WTC11 (cell line): ENCODE measurements around the gene ZDHHC23. TPM values are rescaled to one million over a fixed set of nuclear protein-coding genes. Genes with fewer than 3 reads are reported as not detected.

Experiments used
- ATAC-seq: fragments of 200-7000 bp; cut with Tn5 transposase; 2 replicates; pipeline ENCODE4 v1.10.0; 2021; ENCODE audit warnings: mild to moderate bottlenecking, moderate library complexity
- CTCF ChIA-PET: fragments of 300-600 bp; sonication (Branson Sonifier 250); formaldehyde crosslinking; loops from one replicate; lab custom pipeline; 2021; ENCODE audit warnings: antibody characterized with exemption; lab: Charles Lee
- POLR2A ChIA-PET: fragments of 350-600 bp; sonication (Branson Sonifier 250); formaldehyde crosslinking; loops from one replicate; lab custom pipeline; 2021; ENCODE audit warnings: antibody characterized with exemption; lab: Charles Lee
- DNase-seq: peaks from one replicate; pipeline ENCODE4 v3.0.0; 2021; ENCODE audit warnings: low spot score
- H3K27ac Mint-ChIP-seq: 2 replicates; pipeline ENCODE4 v1.8.0; 2021; ENCODE audit warnings: mixed read lengths
- H3K27me3 Mint-ChIP-seq: 2 replicates; pipeline ENCODE4 v1.8.0; 2021; ENCODE audit warnings: low read depth, mild to moderate bottlenecking, moderate library complexity, mixed read lengths
- H3K36me3 Mint-ChIP-seq: 2 replicates; pipeline ENCODE4 v1.8.0; 2021; ENCODE audit warnings: mixed read lengths
- H3K4me1 Mint-ChIP-seq: 2 replicates; pipeline ENCODE4 v1.8.0; 2022; ENCODE audit warnings: mixed read lengths
- H3K4me3 Mint-ChIP-seq: 2 replicates; pipeline ENCODE4 v1.8.0; 2021; ENCODE audit warnings: mild to moderate bottlenecking, moderate library complexity, mixed read lengths
- H3K9me3 Mint-ChIP-seq: 2 replicates; pipeline ENCODE4 v1.8.0; 2021; ENCODE audit warnings: mixed read lengths
- ATF1 ChIP-seq: sonication (generic); formaldehyde crosslinking; IDR thresholded peaks from 2 replicates; pipeline ENCODE4 v1.8.1; 2023; ENCODE audit warnings: mild to moderate bottlenecking, moderate library complexity, missing genetic modification reagents
- FOXK1 ChIP-seq: sonication (generic); formaldehyde crosslinking; IDR thresholded peaks from 2 replicates; pipeline ENCODE4 v1.8.0; 2022; ENCODE audit warnings: mild to moderate bottlenecking, moderate library complexity, missing genetic modification reagents
- JAZF1 ChIP-seq: fragments of 250-450 bp; sonication (Bioruptor Pico); IDR thresholded peaks from 2 replicates; pipeline ENCODE4 v1.9.0; 2021; ENCODE audit warnings: moderate library complexity, mild to moderate bottlenecking, inconsistent platforms
- MXD4 ChIP-seq: fragments of 250-450 bp; sonication (Bioruptor Pico); IDR thresholded peaks from 2 replicates; pipeline ENCODE4 v1.8.0; 2021; ENCODE audit warnings: mild to moderate bottlenecking, moderate library complexity, borderline replicate concordance
- OVOL2 ChIP-seq: fragments of 250-450 bp; sonication (Bioruptor Pico); IDR thresholded peaks from 2 replicates; pipeline ENCODE4 v1.9.0; 2021; ENCODE audit warnings: mild to moderate bottlenecking, borderline replicate concordance
- RELA ChIP-seq: sonication (generic); formaldehyde crosslinking; IDR thresholded peaks from 2 replicates; pipeline ENCODE4 v1.8.1; 2022; ENCODE audit warnings: missing genetic modification reagents, mild to moderate bottlenecking, borderline replicate concordance
- ZBTB21 ChIP-seq: sonication (generic); formaldehyde crosslinking; IDR thresholded peaks from 2 replicates; pipeline ENCODE4 v1.8.1; 2023; ENCODE audit warnings: mild to moderate bottlenecking, missing genetic modification reagents, borderline replicate concordance
- ZNF423 ChIP-seq: fragments of 250-450 bp; sonication (Bioruptor Pico); IDR thresholded peaks from 2 replicates; pipeline ENCODE4 v2.1.2; 2022; ENCODE audit warnings: mild to moderate bottlenecking, moderate library complexity
- total RNA-seq: library from RNA; stranded (reverse); gene quantifications from 3 replicates; pipeline ENCODE4 v1.2.3, GENCODE V29; 2021
- TF ChIP-seq, protein P1 (sequence below): sonication (generic); formaldehyde crosslinking; IDR thresholded peaks from 2 replicates; pipeline ENCODE4 v1.8.1; 2023; ENCODE audit warnings: mild to moderate bottlenecking, missing genetic modification reagents, borderline replicate concordance
- TF ChIP-seq, protein P2 (sequence below): fragments of 200-600 bp; IDR thresholded peaks from 2 replicates; pipeline ENCODE4 v1.8.0; 2022; ENCODE audit warnings: antibody characterized with exemption
- TF ChIP-seq, protein P3 (sequence below): sonication (generic); formaldehyde crosslinking; IDR thresholded peaks from 2 replicates; pipeline ENCODE4 v1.8.1; 2022; ENCODE audit warnings: missing genetic modification reagents, borderline replicate concordance
- TF ChIP-seq, protein P4 (sequence below): sonication (generic); formaldehyde crosslinking; conservative IDR thresholded peaks from 2 replicates; pipeline ENCODE4 v1.8.1; 2023; ENCODE audit warnings: mild to moderate bottlenecking, low read depth, missing genetic modification reagents, moderate library complexity
- TF ChIP-seq, protein P5 (sequence below): sonication (generic); formaldehyde crosslinking; IDR thresholded peaks from 2 replicates; pipeline ENCODE4 v1.8.1; 2023; ENCODE audit warnings: mild to moderate bottlenecking, missing genetic modification reagents, moderate library complexity
- TF ChIP-seq, protein P6 (sequence below): sonication (generic); formaldehyde crosslinking; IDR thresholded peaks from 2 replicates; pipeline ENCODE4 v1.8.1; 2022; ENCODE audit warnings: mild to moderate bottlenecking, missing genetic modification reagents, moderate library complexity, borderline replicate concordance

ZDHHC23 gene
- total RNA-seq, 1 experiment from 2014 or later, result 19.2 TPM

DNA sequence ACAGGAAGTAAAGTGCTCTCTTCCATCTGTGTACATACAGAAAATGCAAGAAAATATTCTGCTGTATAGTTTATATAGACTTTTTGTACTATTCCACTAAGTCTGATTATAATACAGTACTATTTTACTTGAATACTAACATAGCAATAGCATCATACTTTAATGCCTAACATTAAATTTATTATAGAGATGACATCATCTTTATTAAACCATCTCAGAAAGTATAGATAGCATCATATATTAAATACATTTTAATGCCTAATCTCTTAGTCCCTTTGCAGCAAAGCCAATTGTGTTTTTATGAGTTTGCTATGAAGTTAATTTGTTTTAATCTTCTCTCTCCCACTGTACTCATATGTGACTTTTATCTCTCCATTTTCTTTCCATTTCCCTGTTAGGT lies 39.7 kb upstream of the ZDHHC23 start:
- POLR2A ChIA-PET, result no interaction called here
- Mint-ChIP-seq H3K4me1 (no peaks in the 10 kb centered on the region), H3K27me3 (no peaks in the 10 kb centered on the region; the same call in 1 of the 2 replicates), H3K36me3 (peaks cover 10% of the 10 kb centered on the region), H3K27ac (no peak overlapping the region), H3K4me3 (no peak overlapping the region)
- no peak for ATAC-seq
- no peak for TF ChIP-seq RELA (CRISPR knock-in tag)
- TF ChIP-seq, protein P1, sequence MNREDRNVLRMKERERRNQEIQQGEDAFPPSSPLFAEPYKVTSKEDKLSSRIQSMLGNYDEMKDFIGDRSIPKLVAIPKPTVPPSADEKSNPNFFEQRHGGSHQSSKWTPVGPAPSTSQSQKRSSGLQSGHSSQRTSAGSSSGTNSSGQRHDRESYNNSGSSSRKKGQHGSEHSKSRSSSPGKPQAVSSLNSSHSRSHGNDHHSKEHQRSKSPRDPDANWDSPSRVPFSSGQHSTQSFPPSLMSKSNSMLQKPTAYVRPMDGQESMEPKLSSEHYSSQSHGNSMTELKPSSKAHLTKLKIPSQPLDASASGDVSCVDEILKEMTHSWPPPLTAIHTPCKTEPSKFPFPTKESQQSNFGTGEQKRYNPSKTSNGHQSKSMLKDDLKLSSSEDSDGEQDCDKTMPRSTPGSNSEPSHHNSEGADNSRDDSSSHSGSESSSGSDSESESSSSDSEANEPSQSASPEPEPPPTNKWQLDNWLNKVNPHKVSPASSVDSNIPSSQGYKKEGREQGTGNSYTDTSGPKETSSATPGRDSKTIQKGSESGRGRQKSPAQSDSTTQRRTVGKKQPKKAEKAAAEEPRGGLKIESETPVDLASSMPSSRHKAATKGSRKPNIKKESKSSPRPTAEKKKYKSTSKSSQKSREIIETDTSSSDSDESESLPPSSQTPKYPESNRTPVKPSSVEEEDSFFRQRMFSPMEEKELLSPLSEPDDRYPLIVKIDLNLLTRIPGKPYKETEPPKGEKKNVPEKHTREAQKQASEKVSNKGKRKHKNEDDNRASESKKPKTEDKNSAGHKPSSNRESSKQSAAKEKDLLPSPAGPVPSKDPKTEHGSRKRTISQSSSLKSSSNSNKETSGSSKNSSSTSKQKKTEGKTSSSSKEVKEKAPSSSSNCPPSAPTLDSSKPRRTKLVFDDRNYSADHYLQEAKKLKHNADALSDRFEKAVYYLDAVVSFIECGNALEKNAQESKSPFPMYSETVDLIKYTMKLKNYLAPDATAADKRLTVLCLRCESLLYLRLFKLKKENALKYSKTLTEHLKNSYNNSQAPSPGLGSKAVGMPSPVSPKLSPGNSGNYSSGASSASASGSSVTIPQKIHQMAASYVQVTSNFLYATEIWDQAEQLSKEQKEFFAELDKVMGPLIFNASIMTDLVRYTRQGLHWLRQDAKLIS (CRISPR knock-in tag), result no peak
- TF ChIP-seq, all 79 proteins: peak for 0
- no peak for DNase-seq
- peaks cover 13% of the 10 kb centered on the region for H3K9me3 Mint-ChIP-seq
- CTCF ChIA-PET, result interaction anchor here (1.3 to 1.8 kb wide), 2 partner anchors 83 to 172 kb away, joined by 3 to 7 read pairs; no protein-coding TSS in a partner anchor

DNA sequence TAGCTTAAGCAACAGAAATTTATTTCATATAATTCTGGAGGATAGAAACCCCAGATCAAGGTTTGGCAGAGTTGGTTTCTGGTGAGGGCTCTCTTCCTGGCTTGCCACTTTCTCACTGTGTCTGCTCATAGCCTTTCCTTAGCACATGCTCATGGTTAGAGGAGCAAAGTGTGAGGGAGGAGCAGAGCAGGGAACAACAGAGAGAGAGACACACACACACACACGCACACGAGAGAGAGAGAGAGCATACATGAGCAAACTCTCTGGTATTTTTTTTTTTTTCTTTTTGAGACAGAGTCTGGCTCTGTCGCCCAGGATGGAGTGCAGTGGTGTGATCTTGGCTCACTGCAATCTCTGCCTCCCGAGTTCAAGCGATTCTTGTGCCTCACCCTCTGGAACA lies 36.8 kb upstream of the ZDHHC23 start:
- no peak for TF ChIP-seq ATF1
- no peak for TF ChIP-seq OVOL2 (CRISPR knock-in tag)
- no peak for TF ChIP-seq ZBTB21 (CRISPR knock-in tag)
- ATAC-seq, result no peak
- no peak for DNase-seq
- ChIA-PET POLR2A (no interaction called here), CTCF (interaction anchor here (0.6 to 1.1 kb wide), 2 partner anchors 67 to 73 kb away, joined by 3 read pairs; no protein-coding TSS in a partner anchor)
- no peaks in the 10 kb centered on the region for H3K36me3 Mint-ChIP-seq
- no peaks in the 10 kb centered on the region; the same call in 1 of the 2 replicates for H3K27me3 Mint-ChIP-seq
- no peaks in the 10 kb centered on the region for H3K4me1 Mint-ChIP-seq
- H3K9me3 Mint-ChIP-seq, result no peaks in the 10 kb centered on the region
- H3K4me3 Mint-ChIP-seq, result no peak overlapping the region
- H3K27ac Mint-ChIP-seq, result no peak overlapping the region

DNA sequence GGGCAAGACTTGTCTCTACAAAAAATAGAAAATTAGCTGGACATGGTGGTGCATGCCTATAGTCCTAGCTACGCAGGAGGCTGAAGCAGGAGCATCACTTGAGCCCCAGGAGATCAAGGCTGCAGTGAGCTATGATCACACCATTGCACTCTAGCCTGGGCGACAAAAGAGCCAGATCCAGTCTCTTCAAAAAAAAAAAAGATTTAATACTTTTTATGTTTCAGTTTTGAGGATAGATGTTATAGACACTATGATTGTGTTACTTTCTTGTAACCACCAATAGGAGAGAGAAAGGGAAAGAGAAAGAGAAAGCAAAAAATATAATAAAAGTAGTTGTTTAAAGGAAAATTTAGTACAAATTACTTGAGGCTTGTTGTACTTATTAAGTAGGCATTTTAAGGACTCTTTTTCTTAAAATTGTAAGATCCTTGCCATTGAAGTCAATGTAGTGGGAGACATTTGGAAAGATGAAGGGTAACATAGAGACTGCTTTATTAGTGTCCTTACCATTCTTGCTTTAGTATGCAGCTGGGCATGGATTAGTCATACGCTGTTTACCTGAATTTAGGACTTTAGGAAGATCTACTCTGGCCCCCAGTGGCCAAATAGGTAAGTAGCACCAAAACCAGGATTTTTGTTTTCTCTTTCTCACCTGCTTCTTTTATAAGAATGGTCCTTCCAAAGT lies 35.1 kb upstream of the ZDHHC23 start:
- peak; percentile 40 for DNase-seq
- H3K36me3 Mint-ChIP-seq, result no peaks in the 10 kb centered on the region
- ChIA-PET POLR2A (interaction anchor here (0.6 kb wide), 1 partner anchor 952 kb away, joined by 3 read pairs; no protein-coding TSS in a partner anchor), CTCF (interaction anchor here (0.6 to 3.5 kb wide), 22 partner anchors 13 to 1075 kb away, joined by 3 to 39 read pairs (median 4); partner anchors contain the start of genes CCDC191, GRAMD1C and QTRT2)
- H3K9me3 Mint-ChIP-seq, result no peaks in the 10 kb centered on the region
- H3K27me3 Mint-ChIP-seq, result no peaks in the 10 kb centered on the region; the same call in 1 of the 2 replicates
- H3K4me1 Mint-ChIP-seq, result no peaks in the 10 kb centered on the region
- no peak for TF ChIP-seq JAZF1
- TF ChIP-seq, protein P2, sequence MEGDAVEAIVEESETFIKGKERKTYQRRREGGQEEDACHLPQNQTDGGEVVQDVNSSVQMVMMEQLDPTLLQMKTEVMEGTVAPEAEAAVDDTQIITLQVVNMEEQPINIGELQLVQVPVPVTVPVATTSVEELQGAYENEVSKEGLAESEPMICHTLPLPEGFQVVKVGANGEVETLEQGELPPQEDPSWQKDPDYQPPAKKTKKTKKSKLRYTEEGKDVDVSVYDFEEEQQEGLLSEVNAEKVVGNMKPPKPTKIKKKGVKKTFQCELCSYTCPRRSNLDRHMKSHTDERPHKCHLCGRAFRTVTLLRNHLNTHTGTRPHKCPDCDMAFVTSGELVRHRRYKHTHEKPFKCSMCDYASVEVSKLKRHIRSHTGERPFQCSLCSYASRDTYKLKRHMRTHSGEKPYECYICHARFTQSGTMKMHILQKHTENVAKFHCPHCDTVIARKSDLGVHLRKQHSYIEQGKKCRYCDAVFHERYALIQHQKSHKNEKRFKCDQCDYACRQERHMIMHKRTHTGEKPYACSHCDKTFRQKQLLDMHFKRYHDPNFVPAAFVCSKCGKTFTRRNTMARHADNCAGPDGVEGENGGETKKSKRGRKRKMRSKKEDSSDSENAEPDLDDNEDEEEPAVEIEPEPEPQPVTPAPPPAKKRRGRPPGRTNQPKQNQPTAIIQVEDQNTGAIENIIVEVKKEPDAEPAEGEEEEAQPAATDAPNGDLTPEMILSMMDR, result peak; percentile 61
- no peak for TF ChIP-seq MXD4 (CRISPR knock-in tag)
- TF ChIP-seq FOXK1, result 0 out of 2 replicates have a peak, but pooled peaks have one; percentile 34
- H3K4me3 Mint-ChIP-seq, result no peak overlapping the region
- no peak overlapping the region for H3K27ac Mint-ChIP-seq
- peak; percentile 97 for ATAC-seq

DNA sequence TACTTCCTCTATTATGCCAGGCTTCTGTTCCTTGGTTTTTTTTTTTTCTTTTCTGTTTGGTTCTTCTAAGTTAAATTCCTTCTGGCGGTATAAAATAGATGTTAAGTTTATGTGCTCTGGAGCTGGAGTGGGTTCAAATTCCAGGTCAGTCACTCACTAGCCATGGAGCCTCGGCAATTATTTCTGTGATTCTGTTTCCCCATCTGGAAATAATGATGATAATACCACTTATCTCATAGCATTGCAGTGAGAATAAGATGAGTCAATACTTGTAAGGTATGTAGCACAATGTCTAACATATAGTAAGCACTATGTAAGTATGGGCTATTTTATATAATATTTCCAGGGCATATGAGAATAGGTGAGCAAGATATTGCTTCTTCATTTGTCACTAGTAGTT lies 33.2 kb upstream of the ZDHHC23 start:
- Mint-ChIP-seq H3K27ac (no peak overlapping the region), H3K27me3 (no peaks in the 10 kb centered on the region; the same call in 1 of the 2 replicates), H3K4me3 (no peak overlapping the region), H3K36me3 (no peaks in the 10 kb centered on the region), H3K9me3 (no peaks in the 10 kb centered on the region), H3K4me1 (no peaks in the 10 kb centered on the region)
- ChIA-PET CTCF (interaction anchor here (0.6 to 3.5 kb wide), 3 partner anchors 69 to 148 kb away, joined by 3 to 39 read pairs (median 4); partner anchors contain the start of gene GRAMD1C), POLR2A (interaction anchor here (0.7 kb wide), 1 partner anchor 77 kb away, joined by 4 read pairs; no protein-coding TSS in a partner anchor)
- ATAC-seq, result no peak
- TF ChIP-seq FOXK1 (no peak), ZNF423 (CRISPR knock-in tag) (no peak)
- TF ChIP-seq, protein P3, sequence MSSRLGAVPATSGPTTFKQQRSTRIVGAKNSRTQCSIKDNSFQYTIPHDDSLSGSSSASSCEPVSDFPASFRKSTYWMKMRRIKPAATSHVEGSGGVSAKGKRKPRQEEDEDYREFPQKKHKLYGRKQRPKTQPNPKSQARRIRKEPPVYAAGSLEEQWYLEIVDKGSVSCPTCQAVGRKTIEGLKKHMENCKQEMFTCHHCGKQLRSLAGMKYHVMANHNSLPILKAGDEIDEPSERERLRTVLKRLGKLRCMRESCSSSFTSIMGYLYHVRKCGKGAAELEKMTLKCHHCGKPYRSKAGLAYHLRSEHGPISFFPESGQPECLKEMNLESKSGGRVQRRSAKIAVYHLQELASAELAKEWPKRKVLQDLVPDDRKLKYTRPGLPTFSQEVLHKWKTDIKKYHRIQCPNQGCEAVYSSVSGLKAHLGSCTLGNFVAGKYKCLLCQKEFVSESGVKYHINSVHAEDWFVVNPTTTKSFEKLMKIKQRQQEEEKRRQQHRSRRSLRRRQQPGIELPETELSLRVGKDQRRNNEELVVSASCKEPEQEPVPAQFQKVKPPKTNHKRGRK (CRISPR knock-in tag), result no peak
- TF ChIP-seq, protein P4, sequence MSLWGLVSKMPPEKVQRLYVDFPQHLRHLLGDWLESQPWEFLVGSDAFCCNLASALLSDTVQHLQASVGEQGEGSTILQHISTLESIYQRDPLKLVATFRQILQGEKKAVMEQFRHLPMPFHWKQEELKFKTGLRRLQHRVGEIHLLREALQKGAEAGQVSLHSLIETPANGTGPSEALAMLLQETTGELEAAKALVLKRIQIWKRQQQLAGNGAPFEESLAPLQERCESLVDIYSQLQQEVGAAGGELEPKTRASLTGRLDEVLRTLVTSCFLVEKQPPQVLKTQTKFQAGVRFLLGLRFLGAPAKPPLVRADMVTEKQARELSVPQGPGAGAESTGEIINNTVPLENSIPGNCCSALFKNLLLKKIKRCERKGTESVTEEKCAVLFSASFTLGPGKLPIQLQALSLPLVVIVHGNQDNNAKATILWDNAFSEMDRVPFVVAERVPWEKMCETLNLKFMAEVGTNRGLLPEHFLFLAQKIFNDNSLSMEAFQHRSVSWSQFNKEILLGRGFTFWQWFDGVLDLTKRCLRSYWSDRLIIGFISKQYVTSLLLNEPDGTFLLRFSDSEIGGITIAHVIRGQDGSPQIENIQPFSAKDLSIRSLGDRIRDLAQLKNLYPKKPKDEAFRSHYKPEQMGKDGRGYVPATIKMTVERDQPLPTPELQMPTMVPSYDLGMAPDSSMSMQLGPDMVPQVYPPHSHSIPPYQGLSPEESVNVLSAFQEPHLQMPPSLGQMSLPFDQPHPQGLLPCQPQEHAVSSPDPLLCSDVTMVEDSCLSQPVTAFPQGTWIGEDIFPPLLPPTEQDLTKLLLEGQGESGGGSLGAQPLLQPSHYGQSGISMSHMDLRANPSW, result no peak
- TF ChIP-seq, protein P5, sequence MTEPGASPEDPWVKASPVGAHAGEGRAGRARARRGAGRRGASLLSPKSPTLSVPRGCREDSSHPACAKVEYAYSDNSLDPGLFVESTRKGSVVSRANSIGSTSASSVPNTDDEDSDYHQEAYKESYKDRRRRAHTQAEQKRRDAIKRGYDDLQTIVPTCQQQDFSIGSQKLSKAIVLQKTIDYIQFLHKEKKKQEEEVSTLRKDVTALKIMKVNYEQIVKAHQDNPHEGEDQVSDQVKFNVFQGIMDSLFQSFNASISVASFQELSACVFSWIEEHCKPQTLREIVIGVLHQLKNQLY (CRISPR knock-in tag), result no peak
- TF ChIP-seq, protein P6, sequence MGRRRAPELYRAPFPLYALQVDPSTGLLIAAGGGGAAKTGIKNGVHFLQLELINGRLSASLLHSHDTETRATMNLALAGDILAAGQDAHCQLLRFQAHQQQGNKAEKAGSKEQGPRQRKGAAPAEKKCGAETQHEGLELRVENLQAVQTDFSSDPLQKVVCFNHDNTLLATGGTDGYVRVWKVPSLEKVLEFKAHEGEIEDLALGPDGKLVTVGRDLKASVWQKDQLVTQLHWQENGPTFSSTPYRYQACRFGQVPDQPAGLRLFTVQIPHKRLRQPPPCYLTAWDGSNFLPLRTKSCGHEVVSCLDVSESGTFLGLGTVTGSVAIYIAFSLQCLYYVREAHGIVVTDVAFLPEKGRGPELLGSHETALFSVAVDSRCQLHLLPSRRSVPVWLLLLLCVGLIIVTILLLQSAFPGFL (CRISPR knock-in tag), result no peak
- no peak for DNase-seq
